ENCODE data around the gene SCN3B. TPM values are rescaled to one million over a fixed set of nuclear protein-coding genes. Genes with fewer than 3 reads are reported as not detected.

The SCN3B gene
- total RNA-seq, 2 experiments from 2014 or later: not detected

DNA sequence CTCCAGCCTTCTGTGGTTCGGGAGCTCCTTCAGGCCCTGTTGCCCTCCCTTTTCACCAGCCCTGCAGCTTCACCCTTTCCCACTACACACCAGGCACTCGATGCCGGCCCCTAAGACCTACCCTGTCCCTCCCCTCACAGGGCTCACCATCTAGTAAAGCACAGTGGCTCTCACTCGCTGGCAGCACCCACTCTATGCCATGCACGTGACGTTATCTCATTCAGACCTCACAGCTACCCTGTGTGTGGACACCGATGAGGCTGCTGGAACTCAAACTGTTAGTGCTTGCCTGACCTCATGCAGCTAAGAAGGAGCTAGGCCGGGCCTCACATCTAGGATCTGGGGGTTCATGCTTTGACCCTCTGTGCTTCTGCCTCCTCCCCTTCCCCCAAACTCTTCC, 45.5 kb downstream of the SCN3B start:
- no peak for DNase-seq (ENCODE audit: low spot score)
- Histone ChIP-seq H3K27ac (ENCODE audit: low read depth, low read length, poor library complexity, severe bottlenecking) (no peak overlapping the region), H3K9me3 (ENCODE audit: low read length) (no peaks in the 10 kb centered on the region), H3K4me2 (ENCODE audit: low read length) (no peak overlapping the region), H4K20me1 (ENCODE audit: insufficient read depth, low read length) (no peaks in the 10 kb centered on the region), H3K79me2 (ENCODE audit: insufficient read depth, low read depth, low read length) (no peaks in the 10 kb centered on the region), H3K9me2 (ENCODE audit: insufficient read depth, low read length) (no peaks in the 10 kb centered on the region), H2AFZ (ENCODE audit: low read length) (no peak overlapping the region), H3K36me3 (ENCODE audit: insufficient read depth, low read length) (no peaks in the 10 kb centered on the region), H3K4me1 (ENCODE audit: insufficient read depth, low read length, poor library complexity, severe bottlenecking) (no peaks in the 10 kb centered on the region), H3K4me3 (ENCODE audit: low read depth, low read length, poor library complexity, severe bottlenecking) (no peak overlapping the region)
- POLR2A ChIA-PET: no interaction called here
- CTCF ChIA-PET (ENCODE audit: unreplicated experiment): no interaction called here
- TF ChIP-seq EZH2phosphoT487 (IDR thresholded peaks at IDR 0.05; ENCODE audit: borderline replicate concordance, low read depth, low read length): no peak
- TF ChIP-seq, protein P1, sequence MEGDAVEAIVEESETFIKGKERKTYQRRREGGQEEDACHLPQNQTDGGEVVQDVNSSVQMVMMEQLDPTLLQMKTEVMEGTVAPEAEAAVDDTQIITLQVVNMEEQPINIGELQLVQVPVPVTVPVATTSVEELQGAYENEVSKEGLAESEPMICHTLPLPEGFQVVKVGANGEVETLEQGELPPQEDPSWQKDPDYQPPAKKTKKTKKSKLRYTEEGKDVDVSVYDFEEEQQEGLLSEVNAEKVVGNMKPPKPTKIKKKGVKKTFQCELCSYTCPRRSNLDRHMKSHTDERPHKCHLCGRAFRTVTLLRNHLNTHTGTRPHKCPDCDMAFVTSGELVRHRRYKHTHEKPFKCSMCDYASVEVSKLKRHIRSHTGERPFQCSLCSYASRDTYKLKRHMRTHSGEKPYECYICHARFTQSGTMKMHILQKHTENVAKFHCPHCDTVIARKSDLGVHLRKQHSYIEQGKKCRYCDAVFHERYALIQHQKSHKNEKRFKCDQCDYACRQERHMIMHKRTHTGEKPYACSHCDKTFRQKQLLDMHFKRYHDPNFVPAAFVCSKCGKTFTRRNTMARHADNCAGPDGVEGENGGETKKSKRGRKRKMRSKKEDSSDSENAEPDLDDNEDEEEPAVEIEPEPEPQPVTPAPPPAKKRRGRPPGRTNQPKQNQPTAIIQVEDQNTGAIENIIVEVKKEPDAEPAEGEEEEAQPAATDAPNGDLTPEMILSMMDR (conservative IDR thresholded peaks at IDR 0.05; ENCODE audit: low read length): no peak
- intact Hi-C loops (cut with micrococcal nuclease; ENCODE audit: unreplicated experiment): no loop called here
- no TSS peak for BruUV-seq (replicated peaks)

DNA sequence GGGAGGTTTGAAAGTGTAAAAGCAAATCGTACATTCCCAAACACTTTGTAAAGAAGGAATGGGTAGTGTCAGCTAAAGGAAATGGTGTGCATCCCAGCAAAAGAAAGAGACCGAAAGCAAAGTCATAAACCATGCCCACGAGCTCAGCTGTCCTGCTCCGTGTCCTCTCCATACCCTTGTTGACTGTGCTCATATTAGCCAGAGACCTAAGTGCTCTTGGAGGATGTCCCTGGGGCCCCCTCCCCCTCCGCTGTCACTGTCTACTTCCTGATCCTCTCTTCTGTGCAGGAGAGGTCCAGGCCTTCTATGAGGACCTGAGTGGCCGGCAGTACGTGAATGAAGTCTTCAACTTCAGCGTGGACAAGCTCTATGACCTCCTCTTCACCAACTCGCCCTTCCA, 46.1 kb downstream of the SCN3B start:
- no peak overlapping the region for H2AFZ ChIP-seq (ENCODE audit: low read length)
- no peaks in the 10 kb centered on the region for H3K9me2 ChIP-seq (ENCODE audit: insufficient read depth, low read length)
- no peak overlapping the region for H3K27ac ChIP-seq (ENCODE audit: low read depth, low read length, poor library complexity, severe bottlenecking)
- H3K4me1 ChIP-seq (ENCODE audit: insufficient read depth, low read length, poor library complexity, severe bottlenecking): no peaks in the 10 kb centered on the region
- DNase-seq (ENCODE audit: low spot score): no peak
- POLR2A ChIA-PET: no interaction called here
- intact Hi-C loops (cut with micrococcal nuclease; ENCODE audit: unreplicated experiment): no loop called here
- no TSS peak for BruUV-seq (replicated peaks)
- TF ChIP-seq, protein P1 (conservative IDR thresholded peaks at IDR 0.05; ENCODE audit: low read length): no peak
- no peak for TF ChIP-seq EZH2phosphoT487 (IDR thresholded peaks at IDR 0.05; ENCODE audit: borderline replicate concordance, low read depth, low read length)
- no peak overlapping the region for H3K4me3 ChIP-seq (ENCODE audit: low read depth, low read length, poor library complexity, severe bottlenecking)
- H3K79me2 ChIP-seq (ENCODE audit: insufficient read depth, low read depth, low read length): no peaks in the 10 kb centered on the region
- CTCF ChIA-PET (ENCODE audit: unreplicated experiment): no interaction called here
- H4K20me1 ChIP-seq (ENCODE audit: insufficient read depth, low read length): no peaks in the 10 kb centered on the region
- no peak overlapping the region for H3K4me2 ChIP-seq (ENCODE audit: low read length)
- H3K36me3 ChIP-seq (ENCODE audit: insufficient read depth, low read length): no peaks in the 10 kb centered on the region
- no peaks in the 10 kb centered on the region for H3K9me3 ChIP-seq (ENCODE audit: low read length)

DNA sequence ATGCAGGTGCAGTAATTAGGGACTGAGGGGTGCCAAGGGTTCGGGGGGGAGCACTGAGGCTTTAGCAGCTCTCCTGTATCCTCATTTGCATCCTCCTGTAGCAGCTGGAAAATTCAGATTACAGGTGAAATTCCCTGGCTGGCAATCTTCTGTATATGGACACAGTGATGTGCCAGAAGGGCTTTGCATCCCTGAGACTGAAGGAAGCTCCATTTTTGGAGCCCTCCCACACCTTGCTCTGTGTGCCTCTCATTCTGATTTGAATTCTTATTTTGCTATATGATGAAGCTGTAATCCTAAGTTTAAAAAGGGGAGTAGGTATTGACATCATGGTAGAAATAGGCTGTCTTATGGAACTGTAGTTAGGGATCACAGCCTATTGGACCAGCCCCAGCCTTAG, 46.6 kb downstream of the SCN3B start:
- POLR2A ChIA-PET: no interaction called here
- intact Hi-C loops (cut with micrococcal nuclease; ENCODE audit: unreplicated experiment): no loop called here
- Histone ChIP-seq H3K4me3 (ENCODE audit: low read depth, low read length, poor library complexity, severe bottlenecking) (no peak overlapping the region), H3K9me3 (ENCODE audit: low read length) (no peaks in the 10 kb centered on the region), H3K36me3 (ENCODE audit: insufficient read depth, low read length) (no peaks in the 10 kb centered on the region), H3K9me2 (ENCODE audit: insufficient read depth, low read length) (no peaks in the 10 kb centered on the region), H3K79me2 (ENCODE audit: insufficient read depth, low read depth, low read length) (no peaks in the 10 kb centered on the region), H4K20me1 (ENCODE audit: insufficient read depth, low read length) (no peaks in the 10 kb centered on the region), H2AFZ (ENCODE audit: low read length) (no peak overlapping the region), H3K27ac (ENCODE audit: low read depth, low read length, poor library complexity, severe bottlenecking) (no peak overlapping the region), H3K4me1 (ENCODE audit: insufficient read depth, low read length, poor library complexity, severe bottlenecking) (no peaks in the 10 kb centered on the region), H3K4me2 (ENCODE audit: low read length) (no peak overlapping the region)
- DNase-seq (ENCODE audit: low spot score): no peak
- CTCF ChIA-PET (ENCODE audit: unreplicated experiment): no interaction called here
- no peak for TF ChIP-seq EZH2phosphoT487 (IDR thresholded peaks at IDR 0.05; ENCODE audit: borderline replicate concordance, low read depth, low read length)
- TF ChIP-seq, protein P1 (conservative IDR thresholded peaks at IDR 0.05; ENCODE audit: low read length): no peak
- no TSS peak for BruUV-seq (replicated peaks)

Measured in OCI-LY7 (cell line).